NCI-H2029 treated with DMSO at 0.1 percent for 48 hours (cell line): ENCODE data around the gene BANP.
"Not testable (repeated sequence)": the region's sequence is repeated elsewhere in the genome, so short reads cannot be mapped to it uniquely, and the experiment has no call there.

Experiments used
- DNase-seq: peaks from one replicate; lab custom pipeline; 2025; lab: John Stamatoyannopoulos, UW

BANP gene

GRCh38 chr16:88104363-88104762, 153.1 kb downstream of the BANP start:
- DNase-seq = not testable (repeated sequence)

DNA sequence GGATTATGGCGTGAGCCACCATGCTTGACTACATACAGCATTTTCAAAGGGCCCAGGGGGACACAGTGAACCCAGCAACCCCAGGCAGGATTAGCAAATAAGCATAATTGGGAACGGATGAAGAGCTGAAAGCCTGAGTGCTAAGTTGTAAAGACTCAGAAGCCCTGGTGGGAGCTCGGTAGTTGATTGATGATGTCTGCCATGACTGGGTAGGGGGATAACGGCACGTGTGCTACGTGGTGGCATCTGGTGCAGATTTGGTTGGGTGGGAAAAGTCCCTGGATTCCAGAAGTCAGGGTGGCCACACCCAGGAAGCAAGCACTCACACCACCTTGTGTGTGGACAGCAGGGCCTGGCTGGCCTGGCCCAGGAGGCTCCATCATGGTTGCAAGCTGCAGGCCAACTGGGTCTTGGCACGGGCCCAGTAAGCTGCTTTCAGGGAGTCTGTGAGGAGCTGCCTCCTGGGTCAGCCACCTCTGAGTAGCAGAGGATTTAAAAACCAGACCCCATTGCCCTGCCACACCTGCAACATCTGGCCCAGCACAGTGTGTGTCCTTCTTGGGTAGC, 154.4 kb downstream of the BANP start:
- not testable (repeated sequence) for DNase-seq

DNA sequence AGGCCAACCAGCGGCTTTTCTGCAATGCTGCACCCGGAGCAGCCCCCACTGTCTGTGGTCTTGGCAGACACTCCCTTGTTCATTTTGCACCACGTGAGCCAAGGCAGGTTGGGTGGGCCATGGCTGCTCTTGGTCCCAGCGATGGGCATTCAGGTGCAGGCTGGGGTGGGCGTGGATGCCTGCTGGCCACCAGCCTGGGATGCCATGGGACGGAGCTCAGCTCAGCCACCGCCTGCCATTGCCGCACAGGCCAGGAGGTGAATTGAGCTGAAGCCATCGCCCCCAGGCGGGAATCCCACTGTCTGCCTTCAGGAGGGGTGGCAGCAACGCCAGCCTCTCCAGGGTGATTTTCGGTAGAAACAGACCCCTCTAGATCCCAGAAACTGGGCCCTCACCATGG, 155.3 kb downstream of the BANP start:
- not testable (repeated sequence) for DNase-seq

DNA sequence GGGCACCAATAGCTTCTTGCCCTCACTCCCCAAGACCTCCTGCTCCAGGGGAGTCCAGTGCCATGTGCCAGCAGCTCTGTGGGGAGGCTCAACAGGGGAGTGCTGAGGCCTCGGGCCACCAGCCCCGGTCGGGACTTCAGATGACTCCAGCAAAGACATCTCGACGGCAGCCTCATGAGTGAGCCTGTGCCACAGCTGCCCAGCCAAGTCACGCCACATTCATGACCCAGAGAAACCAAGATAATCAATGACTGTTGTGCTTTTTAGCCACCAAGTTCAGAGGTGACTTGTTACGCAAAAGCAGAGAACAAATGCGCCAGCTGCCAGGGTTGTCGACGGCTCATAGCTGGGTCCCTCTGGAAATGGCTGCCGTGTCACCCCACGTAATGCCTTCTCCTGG, 157.5 kb downstream of the BANP start:
- DNase-seq = no peak

DNA sequence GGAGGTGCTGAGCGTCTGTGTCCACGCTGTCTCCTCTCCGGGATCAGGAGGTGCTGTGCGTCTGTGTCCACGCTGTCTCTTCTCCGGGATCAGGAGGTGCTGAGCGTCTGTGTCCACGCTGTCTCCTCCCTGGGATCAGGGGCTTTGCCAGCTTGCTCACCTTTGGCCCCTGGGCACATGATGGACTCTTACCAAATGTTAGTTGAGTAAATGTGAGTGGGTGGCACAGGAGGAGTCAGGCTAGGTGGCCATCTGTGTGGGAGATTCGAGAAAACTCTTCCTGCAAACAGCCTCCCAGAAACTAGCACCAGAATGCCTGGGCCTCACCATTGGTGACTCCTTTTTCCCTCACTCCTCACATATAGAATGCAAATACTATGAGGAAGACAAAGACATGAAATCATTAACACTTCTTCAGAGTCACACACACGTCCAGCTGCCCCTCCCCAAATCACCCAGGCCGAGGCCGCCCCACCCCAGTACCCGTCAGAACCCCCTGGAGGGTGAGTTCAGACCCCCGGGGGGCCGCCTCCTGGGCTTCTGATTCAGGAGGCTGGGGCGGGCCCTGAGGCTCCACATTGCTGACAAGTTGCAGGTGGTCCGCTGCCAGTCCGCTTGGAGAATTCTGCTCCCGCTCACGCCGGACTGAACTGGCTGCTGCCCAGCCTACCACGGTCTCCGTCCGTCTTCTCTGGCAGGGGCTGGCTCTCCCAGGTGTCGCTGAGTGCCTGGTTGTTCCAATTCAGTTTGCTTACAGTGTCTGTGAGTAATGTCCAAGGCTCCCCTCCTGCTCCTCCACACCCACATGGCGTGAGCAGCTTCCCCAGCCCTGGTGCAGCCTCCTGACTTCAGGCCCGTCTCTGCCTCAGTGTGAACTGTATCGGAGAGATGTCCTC, 158.7 kb downstream of the BANP start:
- DNase-seq = not testable (repeated sequence)

- DNase-seq = not testable (repeated sequence)
These were observed 159.8 kb downstream of the BANP start for GRCh38 chr16:88110875-88111494.

DNA sequence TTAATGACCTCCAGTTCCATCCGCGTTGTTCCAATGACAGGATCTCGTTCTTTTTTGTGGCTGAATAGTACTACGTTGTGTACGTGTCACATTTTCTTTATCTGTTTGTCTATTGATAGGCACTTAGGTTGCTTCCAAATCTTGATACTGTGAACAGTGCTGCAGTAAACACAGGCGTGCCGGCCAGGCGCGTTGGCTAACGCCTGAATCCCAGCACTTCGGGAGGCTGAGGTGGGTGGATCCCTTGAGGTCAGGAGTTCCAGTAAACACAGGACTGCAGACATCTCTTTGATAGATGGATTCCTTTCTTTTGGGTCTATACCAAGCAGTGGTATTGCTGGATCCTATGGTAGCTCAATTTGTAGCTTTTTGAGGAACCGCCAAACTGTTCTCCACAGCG, 160.7 kb downstream of the BANP start:
- DNase-seq = not testable (repeated sequence)

DNA sequence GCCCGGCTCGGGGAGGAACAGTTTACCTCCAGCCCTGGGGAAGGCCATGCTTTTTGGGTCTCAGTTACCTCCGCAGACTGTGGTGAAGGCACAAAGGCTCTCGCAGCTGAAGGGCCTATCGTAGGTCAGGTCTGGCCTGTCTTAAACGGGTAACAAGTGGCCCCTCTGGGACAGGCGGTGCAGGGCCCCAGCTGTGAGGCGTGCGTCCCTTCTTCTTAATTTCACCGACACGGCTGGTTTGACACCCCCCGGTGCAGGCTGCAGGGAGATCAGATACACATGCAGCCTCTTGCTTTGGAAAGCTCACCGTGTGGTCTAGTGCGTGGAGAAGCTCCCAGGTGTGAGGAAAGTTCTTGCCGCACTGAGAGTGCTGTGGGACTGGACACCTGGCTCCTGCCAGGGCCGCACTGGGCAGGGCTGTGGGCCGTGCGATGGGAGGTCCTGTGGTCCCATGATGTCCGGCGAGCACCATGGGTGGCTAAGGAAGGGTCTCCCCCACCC, 162.4 kb downstream of the BANP start:
- DNase-seq = no peak

DNA sequence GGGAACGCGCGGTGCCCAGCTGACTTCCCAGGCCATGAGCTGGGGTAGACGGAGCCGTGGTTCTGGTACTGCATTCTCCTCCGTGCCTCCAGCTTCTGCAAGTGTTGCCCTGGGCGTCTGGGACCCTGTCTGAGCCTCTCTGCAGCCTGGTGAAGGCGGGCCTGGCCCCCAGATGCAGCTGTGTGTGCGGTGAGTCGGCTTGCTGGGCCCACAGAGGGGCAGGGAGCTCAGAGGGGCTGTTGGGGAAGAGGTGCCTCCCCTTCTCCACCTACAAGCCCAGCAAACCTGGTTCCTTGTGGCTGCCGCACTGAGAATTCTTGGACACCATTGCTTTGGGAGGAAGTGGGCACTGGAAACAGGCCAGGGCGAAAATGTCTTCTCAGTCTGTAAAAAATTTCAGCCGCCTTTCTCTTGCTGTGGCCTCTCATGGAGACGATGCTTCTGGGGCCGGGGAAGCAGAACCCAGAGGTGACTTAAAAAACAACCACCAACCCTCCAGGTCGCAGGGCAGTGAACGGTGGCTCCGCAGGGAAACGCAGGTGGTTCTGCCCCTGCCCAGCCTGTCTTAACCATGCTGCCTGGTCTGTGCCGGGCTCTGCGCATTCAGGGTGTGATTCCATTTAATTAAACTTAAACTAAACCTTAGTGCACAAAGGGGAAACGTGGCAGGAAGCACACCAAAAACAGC, 163.5 kb downstream of the BANP start:
- not testable (repeated sequence) for DNase-seq

GRCh38 chr16:88116121-88116520, 164.9 kb downstream of the BANP start:
- DNase-seq = no peak

DNA sequence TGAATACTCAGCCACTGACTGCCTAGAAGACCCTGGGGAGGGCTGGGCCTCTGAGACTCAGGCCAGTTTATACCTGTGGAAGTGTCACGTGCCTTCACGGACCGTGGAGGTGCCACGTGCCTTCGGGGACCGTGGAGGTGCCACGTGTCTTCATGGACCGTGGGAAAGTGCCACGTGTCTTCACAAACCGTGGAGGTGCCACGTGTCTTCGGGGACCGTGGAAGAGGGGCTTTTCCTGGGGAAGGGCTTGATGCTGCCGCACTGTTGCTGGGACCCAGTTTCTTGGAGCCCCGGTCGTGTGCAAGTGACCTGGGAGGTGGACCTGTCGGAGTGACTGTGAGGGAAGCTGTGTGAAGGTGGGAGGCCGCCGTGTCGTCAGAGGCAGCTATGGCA, 166.2 kb downstream of the BANP start:
- no peak for DNase-seq

DNA sequence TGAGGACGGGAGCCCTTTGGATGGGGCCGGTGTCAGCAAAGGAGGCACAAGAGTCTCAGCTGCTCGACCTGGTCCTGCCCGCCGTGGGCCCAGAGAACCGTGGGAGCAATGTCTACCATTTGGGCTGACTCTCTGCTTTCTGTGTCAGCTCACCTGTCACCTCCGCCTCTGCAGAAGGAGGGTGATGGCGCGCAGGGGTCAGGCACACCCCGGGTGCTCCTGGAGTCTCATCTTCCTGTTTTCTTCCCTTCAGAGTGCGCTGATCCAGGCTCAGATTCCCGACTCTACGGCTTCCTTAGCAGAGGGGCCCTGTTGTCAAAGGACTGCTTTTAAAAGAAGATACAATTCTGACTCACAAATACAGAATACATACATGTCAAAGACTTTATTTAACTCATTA, 167.1 kb downstream of the BANP start:
- DNase-seq = no peak

DNA sequence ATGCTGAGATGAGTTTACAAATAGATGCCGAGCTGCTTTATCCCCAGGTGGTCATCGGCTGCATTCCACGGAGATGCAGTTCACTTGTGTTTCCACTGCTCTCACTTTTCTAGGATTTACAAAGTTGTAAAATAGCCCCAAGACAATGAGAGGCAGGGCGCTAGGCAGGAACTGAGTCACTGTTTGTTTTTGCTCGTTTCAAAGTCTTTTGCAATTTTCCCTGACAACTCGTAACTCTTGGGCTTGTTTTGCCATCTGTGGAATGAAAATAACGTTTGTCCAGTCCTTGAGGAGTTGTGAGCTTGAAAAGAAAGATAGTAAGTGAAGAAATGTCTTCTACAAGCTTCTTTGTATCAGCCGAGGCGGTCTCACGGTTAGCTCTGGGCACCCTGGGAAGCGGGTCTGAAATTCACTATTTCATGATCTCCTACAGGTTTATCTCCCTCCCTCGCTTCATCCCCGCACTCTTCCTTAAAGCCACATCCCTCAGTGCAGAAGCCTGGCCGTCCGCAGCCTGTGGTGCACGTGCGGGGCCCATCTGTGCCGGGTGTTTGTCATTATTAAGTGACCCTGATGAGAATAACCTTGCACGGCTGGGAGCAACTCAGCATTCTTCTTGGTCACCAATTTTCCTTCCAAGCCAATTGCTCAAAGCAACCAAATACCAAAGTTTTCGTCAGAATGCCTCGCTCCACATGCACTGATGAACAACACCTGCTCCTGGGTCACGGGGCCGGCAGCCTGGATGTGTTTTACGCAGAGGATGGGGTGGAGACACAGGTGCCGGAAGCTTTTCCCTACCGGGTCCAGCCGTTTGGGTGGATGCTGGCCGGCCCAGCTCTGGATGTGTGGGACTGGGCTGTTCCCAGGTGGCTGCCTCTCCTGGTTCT, 167.9 kb downstream of the BANP start:
- not testable (repeated sequence) for DNase-seq

DNA sequence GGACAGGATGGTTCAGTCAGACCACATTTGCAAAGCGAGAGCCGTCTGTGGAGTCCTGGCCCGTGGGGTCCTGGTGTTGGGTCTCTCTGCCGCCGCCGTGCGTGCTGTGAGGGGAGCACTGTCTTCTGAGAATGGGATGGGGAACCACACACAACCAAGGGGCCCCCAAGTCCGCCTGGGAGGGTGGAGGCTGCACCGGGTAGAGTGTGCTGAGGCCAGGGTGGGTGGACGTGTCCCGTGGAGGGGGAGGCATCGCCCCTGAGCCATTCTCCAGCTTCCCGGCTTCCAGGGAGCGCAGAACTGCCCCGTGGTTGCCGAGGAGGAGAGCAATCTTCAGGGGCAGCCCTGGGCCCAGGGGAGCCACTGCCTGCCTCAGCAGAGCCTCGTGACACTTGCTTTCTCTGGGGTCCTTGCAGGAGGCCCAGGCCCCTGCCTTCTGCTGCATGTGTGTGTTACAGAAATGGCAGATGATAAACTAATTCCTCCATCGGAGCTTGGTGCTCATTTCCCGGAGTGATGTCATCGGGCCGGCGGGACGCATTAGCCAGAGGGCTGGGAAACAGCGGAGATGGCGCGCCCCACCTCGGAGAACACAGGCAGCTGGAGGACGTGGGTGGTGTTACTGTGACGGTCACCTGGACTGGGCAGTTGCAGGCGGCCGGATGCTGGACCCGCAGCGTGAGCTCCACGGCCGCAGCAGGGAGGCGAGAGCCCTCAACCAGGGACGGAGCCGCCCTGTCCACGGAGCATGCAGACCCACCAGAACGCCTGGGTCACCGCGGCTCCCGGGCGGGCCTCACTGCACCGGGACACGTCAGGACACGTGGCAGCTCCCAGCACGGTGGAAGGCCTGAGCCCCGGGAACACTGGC, 168.9 kb downstream of the BANP start:
- DNase-seq = not testable (repeated sequence)

DNA sequence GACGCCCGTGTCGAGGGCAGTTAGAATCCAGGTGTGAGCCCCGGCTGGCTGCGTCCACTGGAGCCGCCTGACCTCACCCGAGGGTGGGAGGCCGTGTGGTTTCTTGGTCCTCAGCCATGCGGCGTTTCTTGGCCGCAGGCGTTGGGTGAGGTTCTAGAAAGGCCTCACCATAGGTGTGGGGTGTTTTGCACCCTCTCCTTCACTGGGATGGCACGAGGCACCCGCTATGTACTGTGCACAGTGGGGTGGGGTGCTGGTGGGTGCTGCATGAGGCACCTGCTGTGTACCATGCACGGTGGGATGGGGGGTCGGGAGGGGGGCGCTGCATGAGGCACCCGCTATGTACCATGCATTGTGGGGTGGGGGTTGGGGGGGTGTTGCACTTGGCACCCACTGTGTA, 169.6 kb downstream of the BANP start:
- DNase-seq = no peak

GRCh38 chr16:88121391-88121790, 170.2 kb downstream of the BANP start:
- DNase-seq = not testable (repeated sequence)

DNA sequence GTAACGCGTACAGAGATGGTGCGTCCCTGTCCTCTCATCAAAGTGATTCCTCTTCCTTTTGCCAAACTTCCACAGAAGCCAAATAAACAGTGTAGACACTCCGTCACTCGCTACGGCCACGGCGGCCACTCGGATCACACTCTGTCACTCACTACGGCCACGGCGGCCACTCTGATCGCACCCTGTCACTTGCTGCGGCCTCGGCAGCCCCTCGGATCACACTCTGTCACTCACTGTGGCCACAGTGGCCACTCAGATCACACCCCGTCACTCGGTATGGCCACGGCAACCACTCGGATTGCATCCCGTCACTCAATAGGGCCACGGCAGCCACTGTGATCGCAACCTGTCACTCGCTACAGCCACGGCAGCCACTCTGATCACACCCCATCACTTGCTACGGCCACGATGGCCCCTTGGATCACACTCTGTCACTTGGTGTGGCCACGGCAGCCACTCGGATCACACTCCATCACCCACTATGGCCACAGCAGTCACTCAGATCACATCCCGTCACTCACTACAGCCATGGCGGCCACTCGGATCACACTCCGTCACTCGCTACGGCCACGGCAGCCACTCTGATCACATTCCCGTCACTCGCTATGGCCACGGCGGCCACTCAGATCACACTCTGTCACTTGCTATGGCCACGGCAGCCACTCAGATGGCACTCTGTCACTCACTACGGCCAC, 170.8 kb downstream of the BANP start:
- DNase-seq = no peak
